A673 (cell line): Measurements from ENCODE around the gene MMD. TPM values are rescaled to one million over a fixed set of nuclear protein-coding genes. Genes with fewer than 3 reads are reported as not detected.
"Not testable (repeated sequence)": the region's sequence is repeated elsewhere in the genome, so short reads cannot be mapped to it uniquely, and the experiment has no call there.

Source experiments
- BruUV-seq: library from RNA; stranded (reverse); fragments of 400-500 nt; replicated peaks from 2 replicates; lab custom pipeline; 2021; lab: Mats Ljungman, UMichigan
- CTCF ChIA-PET: fragments of 300-600 bp; sonication (Branson Sonifier 250); formaldehyde crosslinking; loops from one replicate; lab custom pipeline; 2022; ENCODE audit warnings: antibody characterized with exemption; lab: Charles Lee
- POLR2A ChIA-PET: fragments of 300-600 bp; sonication (Branson Sonifier 250); formaldehyde crosslinking; loops from one replicate; lab custom pipeline; 2022; ENCODE audit warnings: antibody characterized with exemption; ENCODE audit not compliant: low non-redundant PET; lab: Charles Lee
- DNase-seq: peaks from one replicate; pipeline ENCODE4 v3.0.0-alpha.2; 2015; ENCODE audit warnings: low spot score
- H3K27ac ChIP-seq: fragments of 200-600 bp; sonication (generic); 2 replicates; pipeline ENCODE4 v1.5.1; 2016; ENCODE audit warnings: mixed run types, low read depth, mild to moderate bottlenecking, mixed read lengths, antibody characterized with exemption, low read length; ENCODE audit not compliant: poor library complexity, severe bottlenecking
- H3K27me3 ChIP-seq: fragments of 200-600 bp; sonication (generic); replicated peaks from 2 replicates; pipeline ENCODE4 v1.6.1; 2017; ENCODE audit warnings: mixed run types, low read depth, mild to moderate bottlenecking, mixed read lengths, antibody characterized with exemption, low read length; ENCODE audit not compliant: insufficient read depth, poor library complexity
- H3K36me3 ChIP-seq: fragments of 200-600 bp; sonication (generic); 2 replicates; pipeline ENCODE4 v1.6.1; 2016; ENCODE audit warnings: mixed run types, mild to moderate bottlenecking, mixed read lengths, antibody characterized with exemption, low read length; ENCODE audit not compliant: insufficient read depth, poor library complexity, severe bottlenecking
- H3K4me1 ChIP-seq: fragments of 200-600 bp; sonication (generic); 2 replicates; pipeline ENCODE4 v1.6.1; 2017; ENCODE audit warnings: mixed run types, mild to moderate bottlenecking, mixed read lengths, antibody characterized with exemption, low read length; ENCODE audit not compliant: insufficient read depth, poor library complexity, severe bottlenecking
- H3K4me3 ChIP-seq: fragments of 200-600 bp; sonication (generic); 2 replicates; pipeline ENCODE4 v1.5.1; 2016; ENCODE audit warnings: low read depth, mixed run types, mild to moderate bottlenecking, mixed read lengths, low read length; ENCODE audit not compliant: poor library complexity, severe bottlenecking
- H3K9me3 ChIP-seq: fragments of 200-600 bp; sonication (generic); 2 replicates; pipeline ENCODE4 v1.6.1; 2016; ENCODE audit warnings: mixed run types, low read depth, mild to moderate bottlenecking, mixed read lengths, antibody characterized with exemption, low read length; ENCODE audit not compliant: poor library complexity, severe bottlenecking
- CTCF ChIP-seq: fragments of 300-800, 200-600 bp; sonication (generic); conservative IDR thresholded peaks from 2 replicates; pipeline ENCODE4 v1.5.1; 2017; ENCODE audit warnings: low read depth, mild to moderate bottlenecking, antibody characterized with exemption, low read length, moderate library complexity, mixed read lengths
- EZH2 ChIP-seq: fragments of 200-600 bp; sonication (generic); IDR thresholded peaks from 2 replicates; pipeline ENCODE4 v1.6.1; 2017; ENCODE audit warnings: borderline replicate concordance, low read depth, mild to moderate bottlenecking, mixed read lengths, antibody characterized with exemption, low read length; ENCODE audit not compliant: poor library complexity, severe bottlenecking
- intact Hi-C: fragments of 100-400 bp; cut with micrococcal nuclease; formaldehyde crosslinking; loops from one replicate; pipeline ENCODE4 v1.10.0; 2022; ENCODE audit not compliant: unreplicated experiment
- total RNA-seq: library from RNA; stranded (reverse); gene quantifications from 2 replicates; pipeline ENCODE4 v1.2.3, GENCODE V29; 2021

Gene MMD
- total RNA-seq, 1 experiment from 2014 or later: 24.9 TPM

GRCh38 chr17:55405600-55405999, 16.0 kb downstream of the MMD start:
- Histone ChIP-seq H3K9me3 (no peaks in the 10 kb centered on the region), H3K27ac (no peak overlapping the region), H3K27me3 (no peaks in the 10 kb centered on the region), H3K4me1 (no peaks in the 10 kb centered on the region), H3K36me3 (peaks cover 52% of the 10 kb centered on the region), H3K4me3 (no peak overlapping the region)
- BruUV-seq: no TSS peak
- CTCF ChIA-PET: no interaction called here
- intact Hi-C loops: no loop called here
- TF ChIP-seq CTCF: no peak
- no peak for TF ChIP-seq EZH2
- POLR2A ChIA-PET: interaction anchor here (0.6 kb wide), 1 partner anchor 18 kb away, joined by 3 read pairs; no protein-coding TSS in a partner anchor
- DNase-seq: no peak

DNA sequence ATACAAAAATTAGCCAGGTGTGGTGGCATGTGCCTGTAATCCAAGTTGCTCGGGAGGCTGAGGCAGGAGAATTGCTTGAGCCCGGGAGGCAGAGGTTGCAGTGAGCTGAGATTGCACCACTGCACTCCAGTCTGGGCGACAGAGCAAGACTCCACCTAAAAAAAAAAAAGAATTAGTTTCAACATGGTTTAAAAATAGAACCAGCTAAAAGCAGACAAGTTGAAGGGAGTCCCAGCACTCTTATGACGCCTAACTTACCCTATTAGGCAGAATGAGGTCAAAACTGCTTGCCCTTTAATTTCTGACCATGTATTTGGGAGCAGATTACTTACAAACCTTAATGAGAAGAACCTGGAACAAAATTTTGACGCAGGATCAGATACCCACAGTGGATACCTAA, 17.4 kb downstream of the MMD start:
- CTCF ChIA-PET, BruUV-seq, H3K4me3 ChIP-seq: not testable (repeated sequence)

DNA sequence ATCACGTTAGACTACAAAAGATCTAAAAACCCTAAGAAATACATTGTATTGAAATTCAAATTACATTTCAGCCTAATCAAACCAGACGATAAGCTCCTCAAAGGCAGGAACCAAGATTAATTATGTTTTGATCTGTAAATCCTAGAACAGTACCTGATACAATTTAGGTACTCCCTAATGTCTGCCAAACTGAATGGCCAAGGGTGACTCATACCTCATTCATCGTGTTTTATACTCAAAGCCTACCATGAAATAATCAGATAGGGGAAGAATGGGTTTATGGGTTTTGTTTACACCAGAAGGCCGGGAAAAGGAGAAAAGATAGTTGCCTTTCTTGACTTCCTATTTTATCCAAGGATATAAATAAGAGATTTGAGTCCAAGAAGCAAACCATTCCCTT, 19.3 kb downstream of the MMD start:
- Histone ChIP-seq H3K27ac (no peak overlapping the region), H3K36me3 (peaks cover 26% of the 10 kb centered on the region), H3K4me3 (no peak overlapping the region), H3K27me3 (no peaks in the 10 kb centered on the region), H3K9me3 (no peaks in the 10 kb centered on the region), H3K4me1 (no peaks in the 10 kb centered on the region)
- no TSS peak for BruUV-seq
- ChIA-PET CTCF (no interaction called here), POLR2A (no interaction called here)
- no peak for TF ChIP-seq EZH2
- TF ChIP-seq CTCF: no peak
- intact Hi-C loops: no loop called here
- DNase-seq: no peak

More for the DNA sequence above, 17.4 kb downstream of the MMD start:
- intact Hi-C loops, DNase-seq, H3K27ac ChIP-seq, H3K4me1 ChIP-seq, H3K9me3 ChIP-seq, H3K27me3 ChIP-seq, POLR2A ChIA-PET: not testable (repeated sequence)
- peaks cover 39% of the 10 kb centered on the region for H3K36me3 ChIP-seq

DNA sequence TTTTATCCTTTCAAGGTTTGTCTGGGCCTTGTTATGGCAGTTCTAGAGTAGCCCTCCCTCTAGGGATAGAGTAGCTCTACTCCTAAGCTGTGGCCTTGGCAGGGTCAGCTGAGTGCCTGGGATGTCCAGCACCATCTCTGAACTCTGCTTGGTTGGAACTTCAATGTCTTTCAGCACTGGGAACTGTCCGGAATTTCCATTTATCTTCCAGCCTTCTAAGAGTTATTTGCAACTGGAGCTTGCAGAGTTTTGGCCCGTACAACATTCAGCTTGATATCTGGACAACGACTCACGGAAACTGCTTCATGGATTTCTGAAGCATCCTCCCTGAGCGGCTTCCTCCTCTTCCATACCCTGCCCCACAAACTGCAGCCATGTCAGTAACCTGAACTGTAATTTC, 22.9 kb downstream of the MMD start:
- ChIA-PET CTCF (no interaction called here), POLR2A (no interaction called here)
- TF ChIP-seq EZH2 (no peak), CTCF (no peak)
- intact Hi-C loops: no loop called here
- DNase-seq: no peak
- Histone ChIP-seq H3K4me3 (no peak overlapping the region), H3K27me3 (no peaks in the 10 kb centered on the region), H3K36me3 (peaks cover 16% of the 10 kb centered on the region), H3K4me1 (no peaks in the 10 kb centered on the region), H3K9me3 (no peaks in the 10 kb centered on the region), H3K27ac (no peak overlapping the region)
- BruUV-seq: no TSS peak
